Large intestine (tissue), 3 donors: ENCODE data around the gene RIMBP2. TPM values are rescaled to one million over a fixed set of nuclear protein-coding genes. Genes with fewer than 3 reads are reported as not detected.

Experiments
- DNase-seq, 2 donors: peaks; one replicate each; pipeline versions ENCODE4 v3.0.0 to v3.0.0-alpha.2; 2013
- H3K27ac ChIP-seq: one replicate; pipeline ENCODE4 v1.5.1; 2013; ENCODE audit warnings: low read length
- H3K27me3 ChIP-seq: 2 replicates; pipeline ENCODE4 v1.6.1; 2013; ENCODE audit warnings: low read length; ENCODE audit not compliant: control insufficient read depth, insufficient read depth
- H3K36me3 ChIP-seq: 2 replicates; pipeline ENCODE4 v1.6.1; 2013; ENCODE audit warnings: low read length; ENCODE audit not compliant: control insufficient read depth, insufficient read depth
- H3K4me1 ChIP-seq: one replicate; pipeline ENCODE4 v1.6.1; 2013; ENCODE audit warnings: low read length; ENCODE audit not compliant: control insufficient read depth, insufficient read depth
- H3K4me3 ChIP-seq: one replicate; pipeline ENCODE4 v1.5.1; 2013; ENCODE audit warnings: low read length
- H3K9me3 ChIP-seq: one replicate; pipeline ENCODE4 v1.6.1; 2013; ENCODE audit warnings: mild to moderate bottlenecking, low read depth, low read length, moderate library complexity; ENCODE audit not compliant: control insufficient read depth
- WGBS: methylation state at CpG from one replicate; pipeline ENCODE4 v1.1.5; 2013; ENCODE audit warnings: low lambda C conversion rate; ENCODE audit not compliant: insufficient coverage; 5-methylcytosine and 5-hydroxymethylcytosine counted together
- polyA plus RNA-seq: library from polyadenylated mRNA; unstranded; fragments of 120-200 nt; gene quantifications from one replicate; pipeline ENCODE4 v1.2.1, GENCODE V29; 2013

RIMBP2 gene
- polyA plus RNA-seq, 1 donor = 22.7 TPM

DNA sequence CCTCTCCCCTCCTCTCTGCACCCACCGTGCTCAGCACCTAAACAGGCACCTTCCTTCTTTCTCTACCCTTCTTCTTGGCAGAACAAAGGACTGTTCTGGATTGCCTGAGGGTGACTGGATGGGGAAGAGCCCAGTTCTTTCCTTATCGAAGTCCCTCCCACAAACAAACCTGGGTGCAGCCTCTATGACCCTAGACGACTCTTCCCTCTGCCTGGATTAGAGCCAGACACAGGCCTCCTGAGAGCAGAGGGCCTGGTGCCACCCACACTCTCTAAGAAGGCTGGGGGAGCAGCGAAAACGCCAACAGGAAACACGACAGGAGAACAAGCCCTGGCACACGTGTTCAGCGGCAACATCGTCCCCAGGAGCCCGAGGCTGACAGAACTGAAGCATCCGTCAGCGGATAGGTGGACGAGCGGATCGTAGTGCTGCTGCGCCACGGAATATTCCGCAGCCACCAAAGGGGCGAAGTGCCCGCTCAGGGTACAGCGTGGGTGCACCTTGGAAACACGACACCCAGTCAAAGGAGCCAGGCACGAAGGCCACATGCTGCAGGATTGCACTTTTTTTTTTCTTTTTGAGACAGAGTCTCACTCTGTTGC lies 38.0 kb downstream of the RIMBP2 start:
- H3K27ac ChIP-seq = no peak overlapping the region
- WGBS = no CpG with 5 or more reads among the region's 23 CpGs
- H3K27me3 ChIP-seq = no peaks in the 10 kb centered on the region
- no peak overlapping the region for H3K4me3 ChIP-seq
- no peaks in the 10 kb centered on the region for H3K9me3 ChIP-seq
- H3K36me3 ChIP-seq = no peaks in the 10 kb centered on the region
- H3K4me1 ChIP-seq = no peaks in the 10 kb centered on the region
- no peak for DNase-seq

DNA sequence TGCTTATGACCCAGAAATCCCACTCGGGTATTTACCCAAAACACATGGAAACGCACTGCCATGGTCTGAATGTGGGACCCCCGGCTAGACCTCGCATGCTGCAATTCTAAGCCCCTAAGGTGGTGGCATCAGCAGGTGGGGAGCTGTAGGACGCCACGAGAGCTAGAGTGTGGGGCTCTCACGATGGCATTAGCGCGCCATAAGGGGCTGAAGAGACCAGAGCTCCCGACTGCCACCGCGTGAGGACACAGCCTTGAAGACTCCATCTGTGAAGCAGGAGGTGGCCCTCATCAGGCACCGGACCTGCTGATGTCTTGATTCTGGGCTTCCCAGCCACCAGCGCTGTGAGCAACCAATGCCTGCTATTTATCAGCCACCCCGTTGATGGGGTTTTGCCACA lies 40.3 kb downstream of the RIMBP2 start:
- no peak for DNase-seq
- no CpG with 5 or more reads among the region's 15 CpGs for WGBS
- Histone ChIP-seq H3K4me3 (no peak overlapping the region), H3K27me3 (no peaks in the 10 kb centered on the region), H3K9me3 (no peaks in the 10 kb centered on the region), H3K36me3 (no peaks in the 10 kb centered on the region), H3K27ac (no peak overlapping the region), H3K4me1 (no peaks in the 10 kb centered on the region)

DNA sequence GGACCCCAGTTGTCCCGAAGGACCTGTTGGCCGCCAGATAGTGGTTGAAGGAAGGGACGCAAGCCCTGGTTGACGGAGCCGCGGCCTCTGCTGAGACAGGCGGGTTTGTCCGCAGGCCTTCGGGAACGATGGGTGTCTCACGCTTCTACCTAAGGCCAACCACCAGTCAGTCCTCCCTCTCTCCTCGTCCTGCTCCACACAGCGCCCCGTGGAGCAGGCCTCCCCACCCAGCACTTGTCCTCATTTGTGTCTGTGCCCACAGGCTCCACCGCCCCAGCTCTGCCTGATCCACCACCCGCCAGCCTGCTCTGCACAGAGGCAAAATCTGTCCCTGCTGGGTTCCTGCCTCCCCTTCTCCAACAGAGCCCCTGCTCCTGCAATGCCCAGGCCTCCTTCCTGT lies 41.0 kb downstream of the RIMBP2 start:
- H3K4me1 ChIP-seq = no peaks in the 10 kb centered on the region
- no peak for DNase-seq
- H3K27ac ChIP-seq = no peak overlapping the region
- no peak overlapping the region for H3K4me3 ChIP-seq
- H3K27me3 ChIP-seq = no peaks in the 10 kb centered on the region
- H3K9me3 ChIP-seq = no peaks in the 10 kb centered on the region
- no CpG with 5 or more reads among the region's 16 CpGs for WGBS
- no peaks in the 10 kb centered on the region for H3K36me3 ChIP-seq

DNA sequence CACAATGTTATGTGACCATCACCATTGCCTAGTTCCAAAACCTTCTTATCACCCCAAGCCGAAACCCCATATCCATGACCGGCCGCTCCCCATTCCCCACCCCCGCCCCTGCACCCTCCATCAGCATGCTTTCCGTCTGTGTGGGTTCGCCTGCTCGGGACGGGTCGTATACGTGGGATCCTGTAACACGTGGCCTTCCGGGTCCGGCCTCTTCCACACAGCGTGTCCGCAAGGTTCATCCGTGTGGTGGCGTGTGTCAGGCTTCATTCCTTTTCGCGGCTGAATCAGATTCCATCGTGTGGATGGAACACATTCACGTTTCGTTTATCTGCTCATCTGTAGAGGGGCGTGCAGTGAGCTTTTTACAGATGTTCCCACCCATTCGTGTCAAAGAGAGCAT lies 41.4 kb downstream of the RIMBP2 start:
- WGBS = no CpG with 5 or more reads among the region's 24 CpGs
- Histone ChIP-seq H3K9me3 (no peaks in the 10 kb centered on the region), H3K4me1 (no peaks in the 10 kb centered on the region)

DNA sequence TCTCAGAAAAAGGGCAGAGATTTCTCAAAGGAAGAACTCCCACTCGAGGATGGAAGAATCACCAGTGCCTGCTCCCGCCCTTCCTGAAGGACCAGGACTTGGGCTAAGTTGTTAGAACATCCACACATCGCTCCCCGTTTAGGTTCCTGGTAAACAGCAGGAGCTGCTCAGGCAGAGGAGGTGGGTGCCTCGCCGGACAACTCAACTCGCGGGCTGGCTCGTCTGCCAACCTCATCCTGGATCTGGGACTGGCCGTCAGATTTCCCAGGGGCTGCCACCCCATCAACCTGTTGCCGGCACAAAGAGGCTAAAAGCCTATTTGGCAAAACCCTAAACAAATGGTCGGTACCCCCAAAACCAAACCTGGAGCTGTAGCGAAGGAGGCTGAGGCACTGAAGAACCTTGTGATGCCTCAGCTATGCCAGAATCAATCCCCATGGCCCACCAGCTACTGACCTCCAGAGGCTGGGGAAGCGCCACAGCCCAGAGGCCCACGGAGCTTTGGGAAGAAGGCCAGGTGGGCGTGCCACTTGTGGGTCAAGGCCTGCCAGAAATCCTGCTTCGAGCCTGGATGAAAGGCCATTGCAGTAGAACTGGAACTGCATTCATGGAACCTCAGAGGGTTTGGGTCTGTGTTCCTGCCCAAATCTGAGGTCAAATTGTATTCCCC lies 42.9 kb downstream of the RIMBP2 start:
- Histone ChIP-seq H3K36me3 (no peaks in the 10 kb centered on the region), H3K4me1 (no peaks in the 10 kb centered on the region), H3K27ac (no peak overlapping the region), H3K27me3 (no peaks in the 10 kb centered on the region), H3K4me3 (no peak overlapping the region), H3K9me3 (no peaks in the 10 kb centered on the region)
- DNase-seq = no peak
- no CpG with 5 or more reads among the region's 17 CpGs for WGBS

More for the DNA sequence above, 41.4 kb downstream of the RIMBP2 start:
- no peaks in the 10 kb centered on the region for H3K27me3 ChIP-seq
- no peak overlapping the region for H3K27ac ChIP-seq
- DNase-seq = no peak
- no peaks in the 10 kb centered on the region for H3K36me3 ChIP-seq
- H3K4me3 ChIP-seq = no peak overlapping the region

DNA sequence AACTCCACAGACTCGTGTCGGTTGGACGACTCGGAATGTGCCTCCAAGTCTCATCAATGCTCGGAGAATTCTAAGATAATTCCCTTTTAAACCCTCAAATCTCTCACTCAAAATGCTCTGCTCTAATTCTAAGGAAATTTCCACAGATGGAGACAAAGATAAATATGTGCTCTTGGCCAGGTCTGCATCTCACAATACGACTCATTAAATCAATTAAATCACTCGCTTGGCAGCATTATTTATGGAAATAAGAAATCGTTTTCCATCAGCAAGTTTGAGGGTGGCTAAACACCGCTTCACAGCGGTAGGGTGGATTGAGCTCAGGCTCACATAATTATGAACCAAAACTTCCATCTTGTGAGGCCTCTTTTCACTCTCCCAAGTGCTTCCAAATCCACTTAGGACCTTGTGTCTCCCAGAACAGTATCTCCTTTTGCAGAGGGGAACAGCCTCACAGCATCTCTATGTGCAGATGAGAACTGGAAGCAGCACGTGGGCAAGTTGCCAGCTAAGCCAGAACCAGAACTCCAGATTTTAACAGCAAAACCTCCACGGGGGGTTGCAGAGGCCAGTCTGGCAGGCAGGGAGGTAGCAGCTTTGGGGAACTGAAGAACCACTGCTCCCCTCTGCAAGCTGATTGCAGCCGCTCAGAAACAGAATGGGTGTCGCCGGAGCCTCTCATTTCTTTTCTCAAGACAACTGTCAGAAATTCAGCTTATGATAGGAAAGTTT lies 43.8 kb downstream of the RIMBP2 start:
- Histone ChIP-seq H3K4me1 (no peaks in the 10 kb centered on the region), H3K9me3 (no peaks in the 10 kb centered on the region), H3K27me3 (no peaks in the 10 kb centered on the region), H3K27ac (no peak overlapping the region), H3K36me3 (no peaks in the 10 kb centered on the region), H3K4me3 (no peak overlapping the region)
- WGBS = 80% methylated on average over 1 of the region's 15 CpGs
- DNase-seq = no peak

DNA sequence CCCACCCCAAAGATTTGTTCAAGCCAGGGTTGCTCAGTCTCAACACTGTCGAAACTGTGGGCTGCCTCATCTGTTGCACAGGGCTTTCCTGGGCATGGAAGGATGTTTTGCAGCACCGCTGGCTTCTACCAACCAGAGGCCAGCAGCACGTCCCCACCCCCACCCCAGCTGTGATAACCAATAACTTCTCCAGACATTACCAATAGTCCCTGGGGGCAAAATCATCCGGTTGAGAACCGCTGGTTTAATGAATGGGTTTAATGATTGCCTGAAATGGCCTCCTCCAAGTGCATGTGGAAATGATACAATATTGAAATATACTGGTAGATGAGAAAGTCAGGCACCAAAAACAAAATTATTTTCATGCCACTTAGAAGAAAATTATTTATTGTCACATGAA lies 44.5 kb downstream of the RIMBP2 start:
- Histone ChIP-seq H3K4me3 (no peak overlapping the region), H3K36me3 (no peaks in the 10 kb centered on the region), H3K4me1 (no peaks in the 10 kb centered on the region), H3K27me3 (no peaks in the 10 kb centered on the region), H3K9me3 (no peaks in the 10 kb centered on the region), H3K27ac (no peak overlapping the region)
- DNase-seq = no peak
- no CpG with 5 or more reads among the region's 5 CpGs for WGBS

DNA sequence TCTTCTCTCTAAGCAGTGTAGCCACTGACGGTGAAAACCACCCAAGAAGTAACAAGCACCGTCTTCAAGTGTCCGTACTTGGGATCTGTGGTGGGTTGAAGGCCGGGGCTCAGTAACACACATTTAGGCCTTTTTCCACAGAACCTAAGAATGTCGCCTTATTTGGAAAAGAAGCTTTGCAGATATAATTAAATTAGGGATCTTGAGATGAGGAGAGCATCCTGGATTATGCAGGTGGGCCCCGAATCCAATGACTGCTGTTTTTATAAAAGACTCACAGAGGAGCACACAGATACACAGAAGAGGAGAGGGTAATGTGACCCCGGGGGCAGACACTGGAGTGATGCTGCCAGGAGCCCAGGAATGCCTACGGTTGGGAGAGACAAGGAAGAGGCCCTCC lies 46.3 kb downstream of the RIMBP2 start:
- DNase-seq = no peak
- Histone ChIP-seq H3K36me3 (no peaks in the 10 kb centered on the region), H3K4me1 (no peaks in the 10 kb centered on the region), H3K4me3 (no peak overlapping the region), H3K27ac (no peak overlapping the region), H3K9me3 (no peaks in the 10 kb centered on the region), H3K27me3 (no peaks in the 10 kb centered on the region)
- WGBS = no CpG with 5 or more reads among the region's 8 CpGs

DNA sequence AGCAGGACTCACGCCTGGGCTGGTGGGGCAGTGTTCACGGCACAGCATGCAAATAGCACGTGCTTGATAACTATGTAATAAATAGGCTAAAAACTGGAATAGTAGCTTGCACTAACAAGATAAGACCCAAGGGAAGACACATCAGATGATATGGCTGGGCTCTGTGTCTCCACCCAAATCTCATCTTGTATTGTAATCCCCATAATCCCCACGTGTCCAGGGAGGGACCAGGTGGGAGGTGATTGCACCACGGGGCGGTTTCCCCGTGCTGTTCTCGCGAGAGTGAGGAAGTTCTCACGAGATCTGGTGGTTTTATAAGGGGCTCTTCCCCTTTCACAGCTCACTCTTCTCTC lies 46.9 kb downstream of the RIMBP2 start:
- H3K4me3 ChIP-seq = no peak overlapping the region
- H3K27me3 ChIP-seq = no peaks in the 10 kb centered on the region
- H3K27ac ChIP-seq = no peak overlapping the region
- H3K4me1 ChIP-seq = no peaks in the 10 kb centered on the region
- no peak for DNase-seq
- no peaks in the 10 kb centered on the region for H3K36me3 ChIP-seq
- no CpG with 5 or more reads among the region's 10 CpGs for WGBS
- H3K9me3 ChIP-seq = no peaks in the 10 kb centered on the region

DNA sequence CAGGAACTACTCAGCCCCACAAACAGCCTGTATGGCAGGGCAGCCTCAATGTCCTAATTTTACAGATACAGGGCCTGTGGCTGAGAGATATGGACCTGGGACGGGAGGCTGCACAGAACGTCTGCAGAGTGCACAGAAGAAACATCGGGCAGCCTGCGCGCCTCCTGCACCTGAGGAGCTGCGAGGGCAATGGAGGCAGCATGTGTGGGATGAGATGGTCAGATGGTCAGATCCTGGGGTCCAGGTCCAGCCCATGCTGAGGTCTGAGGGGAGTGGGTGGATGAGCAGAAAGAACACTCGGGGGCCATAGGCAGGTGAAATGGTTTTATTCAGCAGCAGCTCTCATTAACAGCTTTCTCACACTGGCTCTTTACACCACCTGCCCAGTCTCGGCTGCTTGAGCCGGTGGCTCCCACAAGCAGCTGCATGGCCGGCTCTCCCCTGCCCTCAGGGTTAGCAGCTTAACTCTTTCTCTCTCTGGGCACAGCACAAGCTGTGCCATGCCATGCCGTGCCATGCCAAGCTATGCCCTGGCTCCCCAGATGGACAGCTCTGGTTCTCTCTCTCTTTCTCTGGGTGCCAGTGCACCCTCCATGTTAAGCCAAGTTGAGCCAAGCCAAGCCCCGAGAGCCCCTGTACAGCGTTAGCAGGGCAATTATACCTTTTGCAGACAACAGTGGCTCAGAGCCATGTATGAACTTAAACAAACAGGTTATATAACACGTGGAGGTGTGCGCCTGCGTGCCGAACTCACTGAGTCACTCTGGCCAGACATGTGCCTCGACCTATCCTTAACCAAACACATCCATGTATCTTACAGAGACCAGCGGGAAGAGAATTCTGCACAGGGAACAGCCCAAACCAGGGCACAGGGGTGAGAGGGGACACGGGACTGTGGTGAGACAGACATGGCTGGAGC lies 47.6 kb downstream of the RIMBP2 start:
- no peaks in the 10 kb centered on the region for H3K9me3 ChIP-seq
- no peak for DNase-seq
- no CpG with 5 or more reads among the region's 20 CpGs for whole genome bisulfite sequencing

More for the DNA sequence above, 47.6 kb downstream of the RIMBP2 start:
- Histone ChIP-seq H3K27me3 (no peaks in the 10 kb centered on the region), H3K27ac (no peak overlapping the region), H3K36me3 (no peaks in the 10 kb centered on the region), H3K4me3 (no peak overlapping the region), H3K4me1 (no peaks in the 10 kb centered on the region)
